ENCODE measurements around the gene OR6C2. TPM values are rescaled to one million over a fixed set of nuclear protein-coding genes. Genes with fewer than 3 reads are reported as not detected.

Gene OR6C2
- total and polyA plus RNA-seq, 9 of the 15 experiments (the other 6 are each of a cell fraction or from before 2014, with no cell fraction given), result not detected

DNA sequence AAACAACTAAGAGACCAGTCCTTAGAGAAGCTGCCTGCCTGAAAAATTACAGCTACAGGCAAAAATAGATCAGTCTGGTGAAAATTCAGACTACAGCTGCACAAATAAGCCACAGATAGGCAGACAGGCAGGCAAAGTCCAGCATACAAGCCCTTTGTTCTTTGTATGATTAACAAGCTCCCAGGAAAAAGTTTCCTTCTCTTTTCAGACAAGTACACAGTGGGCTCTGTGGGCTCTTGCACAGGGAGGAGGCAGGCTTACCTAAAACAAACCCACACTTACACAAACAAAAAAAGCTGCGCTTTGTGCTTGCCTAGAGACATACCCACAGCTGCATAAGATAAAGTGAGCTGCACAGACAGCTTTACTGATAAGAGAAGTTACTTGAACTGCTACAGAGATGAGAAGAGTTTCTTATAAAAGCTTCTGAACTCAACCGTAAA, 56.0 kb downstream of the OR6C2 start (continued):
- TF ChIP-seq POLR2G (IDR thresholded peaks at IDR 0.05; ENCODE audit: low read depth, low read length) (no peak), FOXA3 (CRISPR knock-in tag; conservative IDR thresholded peaks at IDR 0.05 in 1 of 2, IDR thresholded peaks at IDR 0.05 in 1 of 2) (0 out of 4 replicates have a peak, but pooled peaks of 1 of the 2 experiments have one; percentile 39), EP300 (IDR thresholded peaks at IDR 0.05; ENCODE audit: low read length) (no peak), GABPB1 (CRISPR knock-in tag; IDR thresholded peaks at IDR 0.05) (no peak), CBFA2T3 (IDR thresholded peaks at IDR 0.05) (peak; percentile 68), E2F3 (CRISPR knock-in tag; IDR thresholded peaks at IDR 0.05) (no peak), MEIS2 (IDR thresholded peaks at IDR 0.05; ENCODE audit: partially characterized antibody) (peak; percentile 38), LCOR (CRISPR knock-in tag; IDR thresholded peaks at IDR 0.05) (no peak), ZNF212 (CRISPR knock-in tag; IDR thresholded peaks at IDR 0.05) (no peak), FIP1L1 (IDR thresholded peaks at IDR 0.05; ENCODE audit: low read depth, low read length, poor library complexity, severe bottlenecking) (no peak), ETS2 (tag; IDR thresholded peaks at IDR 0.05; ENCODE audit: borderline replicate concordance, poor library complexity, severe bottlenecking) (no peak), HNRNPLL (IDR thresholded peaks at IDR 0.05; ENCODE audit: low read depth, low read length, poor library complexity, severe bottlenecking) (no peak), PTRF (tag; IDR thresholded peaks at IDR 0.05) (no peak), SIN3A (IDR thresholded peaks at IDR 0.05; ENCODE audit: borderline replicate concordance in 2 of 2, control insufficient read depth in 1 of 2, low read depth in 2 of 2, low read length in 2 of 2) (no peak), MAZ (CRISPR knock-in tag; conservative IDR thresholded peaks at IDR 0.05 in 1 of 2, IDR thresholded peaks at IDR 0.05 in 1 of 2) (no peak), ATF7 (IDR thresholded peaks at IDR 0.05) (no peak), COPS2 (conservative IDR thresholded peaks at IDR 0.05) (no peak), SIN3B (IDR thresholded peaks at IDR 0.05; ENCODE audit: low read depth) (no peak), CHCHD3 (CRISPR knock-in tag; IDR thresholded peaks at IDR 0.05) (no peak), TEAD4 (IDR thresholded peaks at IDR 0.05; ENCODE audit: low read length) (peak; percentile 50; the same call in 1 of the 2 replicates), TEAD4 (CRISPR knock-in tag; IDR thresholded peaks at IDR 0.05; ENCODE audit: borderline replicate concordance) (no peak), YY1 (IDR thresholded peaks at IDR 0.05; ENCODE audit: borderline replicate concordance in 1 of 3, control insufficient read depth in 1 of 3, extremely low read depth in 1 of 3, insufficient read depth in 3 of 3, insufficient read length in 1 of 3, insufficient replicate concordance in 2 of 3, low read depth in 1 of 3, low read length in 2 of 3) (no peak), PTTG1 (tag; IDR thresholded peaks at IDR 0.05; ENCODE audit: low read depth) (no peak), RUNX1 (IDR thresholded peaks at IDR 0.05; ENCODE audit: low read depth) (no peak), EZH2 (IDR thresholded peaks at IDR 0.05; ENCODE audit: borderline replicate concordance, low read depth, low read length) (no peak)
- TF ChIP-seq, protein P1, sequence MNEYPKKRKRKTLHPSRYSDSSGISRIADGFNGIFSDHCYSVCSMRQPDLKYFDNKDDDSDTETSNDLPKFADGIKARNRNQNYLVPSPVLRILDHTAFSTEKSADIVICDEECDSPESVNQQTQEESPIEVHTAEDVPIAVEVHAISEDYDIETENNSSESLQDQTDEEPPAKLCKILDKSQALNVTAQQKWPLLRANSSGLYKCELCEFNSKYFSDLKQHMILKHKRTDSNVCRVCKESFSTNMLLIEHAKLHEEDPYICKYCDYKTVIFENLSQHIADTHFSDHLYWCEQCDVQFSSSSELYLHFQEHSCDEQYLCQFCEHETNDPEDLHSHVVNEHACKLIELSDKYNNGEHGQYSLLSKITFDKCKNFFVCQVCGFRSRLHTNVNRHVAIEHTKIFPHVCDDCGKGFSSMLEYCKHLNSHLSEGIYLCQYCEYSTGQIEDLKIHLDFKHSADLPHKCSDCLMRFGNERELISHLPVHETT (CRISPR knock-in tag; conservative IDR thresholded peaks at IDR 0.05 in 1 of 2, IDR thresholded peaks at IDR 0.05 in 1 of 2), result no peak
- TF ChIP-seq, protein P2, sequence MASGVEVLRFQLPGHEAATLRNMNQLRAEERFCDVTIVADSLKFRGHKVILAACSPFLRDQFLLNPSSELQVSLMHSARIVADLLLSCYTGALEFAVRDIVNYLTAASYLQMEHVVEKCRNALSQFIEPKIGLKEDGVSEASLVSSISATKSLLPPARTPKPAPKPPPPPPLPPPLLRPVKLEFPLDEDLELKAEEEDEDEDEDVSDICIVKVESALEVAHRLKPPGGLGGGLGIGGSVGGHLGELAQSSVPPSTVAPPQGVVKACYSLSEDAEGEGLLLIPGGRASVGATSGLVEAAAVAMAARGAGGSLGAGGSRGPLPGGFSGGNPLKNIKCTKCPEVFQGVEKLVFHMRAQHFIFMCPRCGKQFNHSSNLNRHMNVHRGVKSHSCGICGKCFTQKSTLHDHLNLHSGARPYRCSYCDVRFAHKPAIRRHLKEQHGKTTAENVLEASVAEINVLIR (CRISPR knock-in tag; IDR thresholded peaks at IDR 0.05), result no peak
